GM06990 (cell line): ENCODE data around the gene PFKP.

Experiments
- DNase-seq: peaks from one replicate; pipeline ENCODE4 v3.0.0-alpha.2; 2011; ENCODE audit not compliant: insufficient read length; ENCODE audit errors: extremely low read depth
- H3K27me3 ChIP-seq: replicated peaks from 2 replicates; pipeline ENCODE4 v1.6.0; 2011; ENCODE audit warnings: low read length; ENCODE audit not compliant: control insufficient read depth, insufficient read depth
- H3K36me3 ChIP-seq: 2 replicates; pipeline ENCODE4 v1.5.1; 2011; ENCODE audit warnings: low read length; ENCODE audit not compliant: control insufficient read depth, insufficient read depth
- H3K4me3 ChIP-seq: replicated peaks from 2 replicates; pipeline ENCODE4 v1.5.1; 2011; ENCODE audit warnings: low read depth, mild to moderate bottlenecking, control low read depth, low read length
- TF ChIP-seq, protein P1 (sequence below): IDR thresholded peaks from 2 replicates; pipeline ENCODE4 v1.5.1; 2011; ENCODE audit warnings: low read length, control low read depth, mild to moderate bottlenecking, inconsistent platforms; ENCODE audit not compliant: insufficient read depth, poor library complexity, severe bottlenecking

The PFKP gene

DNA sequence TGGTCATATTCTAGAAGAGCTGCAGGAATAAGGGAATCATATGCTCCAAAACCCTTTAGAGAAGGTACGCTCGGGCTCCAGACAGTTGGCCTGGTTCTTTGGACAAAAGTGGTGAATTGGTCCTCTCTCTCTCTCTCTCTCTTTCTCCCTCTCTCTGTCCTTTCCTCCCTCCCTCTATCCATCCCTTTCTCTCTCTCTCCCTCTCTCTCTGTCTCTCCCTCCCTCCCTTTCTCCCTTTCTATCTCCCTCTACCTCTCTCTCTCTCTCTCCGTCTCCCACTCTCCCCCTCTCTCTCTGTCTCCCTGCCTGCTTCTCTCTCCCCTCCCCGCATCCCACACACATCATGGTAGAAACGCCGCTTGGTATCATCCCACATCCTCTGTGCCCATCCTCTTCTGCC is 19.8 kb upstream of the PFKP start:
- no peaks in the 10 kb centered on the region for H3K36me3 ChIP-seq
- TF ChIP-seq, protein P1, sequence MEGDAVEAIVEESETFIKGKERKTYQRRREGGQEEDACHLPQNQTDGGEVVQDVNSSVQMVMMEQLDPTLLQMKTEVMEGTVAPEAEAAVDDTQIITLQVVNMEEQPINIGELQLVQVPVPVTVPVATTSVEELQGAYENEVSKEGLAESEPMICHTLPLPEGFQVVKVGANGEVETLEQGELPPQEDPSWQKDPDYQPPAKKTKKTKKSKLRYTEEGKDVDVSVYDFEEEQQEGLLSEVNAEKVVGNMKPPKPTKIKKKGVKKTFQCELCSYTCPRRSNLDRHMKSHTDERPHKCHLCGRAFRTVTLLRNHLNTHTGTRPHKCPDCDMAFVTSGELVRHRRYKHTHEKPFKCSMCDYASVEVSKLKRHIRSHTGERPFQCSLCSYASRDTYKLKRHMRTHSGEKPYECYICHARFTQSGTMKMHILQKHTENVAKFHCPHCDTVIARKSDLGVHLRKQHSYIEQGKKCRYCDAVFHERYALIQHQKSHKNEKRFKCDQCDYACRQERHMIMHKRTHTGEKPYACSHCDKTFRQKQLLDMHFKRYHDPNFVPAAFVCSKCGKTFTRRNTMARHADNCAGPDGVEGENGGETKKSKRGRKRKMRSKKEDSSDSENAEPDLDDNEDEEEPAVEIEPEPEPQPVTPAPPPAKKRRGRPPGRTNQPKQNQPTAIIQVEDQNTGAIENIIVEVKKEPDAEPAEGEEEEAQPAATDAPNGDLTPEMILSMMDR, result no peak
- no peak for DNase-seq
- H3K27me3 ChIP-seq, result no peaks in the 10 kb centered on the region
- H3K4me3 ChIP-seq, result no peak overlapping the region

DNA sequence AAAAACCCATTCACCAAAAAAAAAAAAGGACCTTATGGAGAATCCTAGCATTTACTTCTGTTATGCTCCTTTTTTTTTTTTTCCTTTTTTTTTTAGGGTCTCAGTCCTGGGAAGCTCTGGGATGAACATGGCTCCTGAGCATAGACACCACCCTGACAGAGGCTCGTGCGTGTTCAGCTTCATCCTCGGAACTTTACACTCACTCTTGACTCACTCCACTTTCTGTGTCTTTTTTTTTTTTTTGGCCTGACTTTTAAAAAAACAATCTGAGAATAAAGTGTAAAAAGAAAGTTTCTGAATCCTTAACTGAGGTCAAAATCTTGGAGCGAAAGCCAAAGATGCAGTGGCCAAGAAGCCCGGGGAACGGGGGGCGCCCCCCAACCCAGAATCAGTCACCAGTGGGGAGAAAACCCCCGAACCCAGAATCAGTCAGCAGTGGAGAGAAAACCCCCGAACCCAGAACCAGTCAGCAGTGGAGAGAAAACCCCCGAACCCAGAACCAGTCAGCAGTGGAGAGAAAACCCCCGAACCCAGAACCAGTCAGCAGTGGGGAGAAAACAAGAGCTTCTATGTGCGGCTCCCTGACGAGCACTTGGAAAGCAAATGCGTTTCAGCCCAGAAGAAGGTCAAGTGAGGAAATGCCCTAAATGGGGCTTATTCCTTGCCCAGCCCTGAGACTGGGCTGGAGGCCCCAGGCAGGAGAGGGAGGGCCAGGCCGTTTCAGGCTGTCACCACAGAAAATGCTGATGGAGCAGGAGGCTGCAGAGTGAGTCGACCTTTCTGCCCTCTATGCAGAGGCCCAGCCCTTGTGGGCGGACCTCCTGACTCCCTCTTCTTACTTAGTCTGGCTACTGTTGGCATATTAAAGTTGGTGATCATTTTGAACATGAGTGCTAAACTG is 19.0 kb upstream of the PFKP start:
- peak; percentile 29 for DNase-seq
- no peaks in the 10 kb centered on the region for H3K27me3 ChIP-seq
- H3K36me3 ChIP-seq, result no peaks in the 10 kb centered on the region
- H3K4me3 ChIP-seq, result no peak overlapping the region
- TF ChIP-seq, protein P1, result no peak

DNA sequence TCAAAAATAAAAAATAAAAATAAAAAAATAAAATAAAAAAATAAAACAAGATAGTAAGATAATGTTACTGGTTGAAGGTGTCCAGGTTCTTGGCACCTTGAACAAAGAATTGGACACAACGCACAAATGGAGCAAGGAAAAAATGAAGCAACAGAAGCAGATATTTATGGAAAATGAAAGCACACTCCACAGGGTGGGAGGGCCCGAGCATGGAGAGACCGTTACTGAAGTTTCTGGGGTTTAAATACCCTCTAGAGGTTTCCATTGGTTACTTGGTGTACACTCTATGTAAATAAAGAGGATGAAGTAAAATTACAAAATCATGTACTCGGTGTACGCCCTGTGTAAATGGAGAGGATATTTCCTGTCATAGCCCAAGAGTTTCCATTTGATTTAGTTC is 15.7 kb upstream of the PFKP start:
- 0 out of 2 replicates have a peak, but pooled peaks cover 2% of the 10 kb centered on the region for H3K27me3 ChIP-seq
- no peaks in the 10 kb centered on the region for H3K36me3 ChIP-seq
- TF ChIP-seq, protein P1, result no peak
- DNase-seq, result no peak
- no peak overlapping the region for H3K4me3 ChIP-seq

DNA sequence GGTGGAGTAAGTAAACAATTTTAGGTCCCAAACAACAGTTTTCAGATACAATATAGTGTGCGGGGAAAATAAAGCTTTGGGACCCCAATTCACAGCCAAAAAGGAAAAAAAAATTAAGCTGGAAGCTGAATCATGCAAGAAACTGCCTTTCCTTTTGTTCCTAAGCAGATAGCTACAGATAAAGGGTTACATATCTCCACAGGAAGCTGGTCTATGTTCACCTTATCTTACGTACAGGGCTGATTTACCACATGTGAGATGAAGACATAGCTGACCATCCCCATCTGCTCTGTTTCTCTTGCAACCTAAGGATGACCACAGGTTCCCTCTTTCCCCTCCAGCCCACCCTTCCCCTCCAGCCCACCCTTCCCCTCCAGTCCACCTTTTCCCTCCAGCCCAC is 14.2 kb upstream of the PFKP start:
- DNase-seq, result no peak
- Histone ChIP-seq H3K4me3 (no peak overlapping the region), H3K36me3 (no peaks in the 10 kb centered on the region), H3K27me3 (0 out of 2 replicates have a peak, but pooled peaks cover 2% of the 10 kb centered on the region)
- TF ChIP-seq, protein P1, result no peak

DNA sequence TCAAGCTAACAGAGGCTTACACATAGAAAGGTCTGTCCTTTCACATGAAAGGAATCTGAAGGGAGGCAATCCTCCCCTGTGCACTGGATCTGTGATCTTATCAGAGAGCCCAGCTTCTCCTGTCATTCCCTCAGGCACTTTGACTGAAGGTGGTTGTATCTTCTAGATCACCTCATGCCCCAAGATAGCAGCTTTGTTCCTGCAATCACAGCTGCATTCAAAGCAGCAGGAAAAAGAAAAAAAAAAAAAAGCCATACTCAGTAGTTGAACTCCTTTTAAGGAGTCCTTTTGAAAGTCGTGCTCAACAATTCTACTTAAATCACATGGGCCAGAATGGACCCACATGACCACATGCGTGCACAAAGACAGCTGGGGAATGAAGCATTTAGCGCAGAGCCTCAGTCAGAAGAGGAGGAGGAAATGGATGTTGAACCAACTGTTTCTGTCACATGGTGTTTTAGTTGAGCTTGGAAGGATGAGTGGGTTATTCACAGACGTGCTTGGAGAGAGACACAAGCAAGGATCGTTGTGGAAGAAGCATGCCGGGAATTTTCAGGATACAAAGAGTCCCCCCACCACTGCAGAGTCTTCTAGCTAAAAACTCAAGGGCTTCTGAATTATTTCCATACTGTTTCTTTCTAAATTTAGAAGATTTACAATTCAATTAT is 13.0 kb upstream of the PFKP start:
- TF ChIP-seq, protein P1, result no peak
- Histone ChIP-seq H3K4me3 (no peak overlapping the region), H3K36me3 (no peaks in the 10 kb centered on the region), H3K27me3 (0 out of 2 replicates have a peak, but pooled peaks cover 2% of the 10 kb centered on the region)
- no peak for DNase-seq
